WTC11 (cell line): ENCODE results near the gene ARHGEF12.

Source experiments
- CBFB ChIP-seq: sonication (generic); formaldehyde crosslinking; IDR thresholded peaks from 2 replicates; pipeline ENCODE4 v1.8.1; 2022; ENCODE audit warnings: mild to moderate bottlenecking, low read depth, missing genetic modification reagents
- CREM ChIP-seq: sonication (generic); formaldehyde crosslinking; IDR thresholded peaks from 2 replicates; pipeline ENCODE4 v1.8.1; 2022; ENCODE audit warnings: mild to moderate bottlenecking, missing genetic modification reagents, moderate library complexity
- NFYB ChIP-seq: sonication (generic); formaldehyde crosslinking; conservative IDR thresholded peaks from 2 replicates; pipeline ENCODE4 v1.8.0; 2022; ENCODE audit warnings: low read depth, missing genetic modification reagents
- NR2C2 ChIP-seq: sonication (generic); formaldehyde crosslinking; IDR thresholded peaks from 2 replicates; pipeline ENCODE4 v1.8.0; 2022; ENCODE audit warnings: mild to moderate bottlenecking, missing genetic modification reagents
- NR3C1 ChIP-seq: sonication (generic); formaldehyde crosslinking; conservative IDR thresholded peaks from 2 replicates; pipeline ENCODE4 v1.8.1; 2023; ENCODE audit warnings: low read depth, mild to moderate bottlenecking, missing genetic modification reagents
- ZNF232 ChIP-seq: sonication (generic); formaldehyde crosslinking; IDR thresholded peaks from 2 replicates; pipeline ENCODE4 v1.8.0; 2022; ENCODE audit warnings: mild to moderate bottlenecking, missing genetic modification reagents
- TF ChIP-seq, protein P1 (sequence below): fragments of 200-600 bp; IDR thresholded peaks from 2 replicates; pipeline ENCODE4 v1.8.0; 2022; ENCODE audit warnings: antibody characterized with exemption
- TF ChIP-seq, protein P2 (sequence below): sonication (generic); formaldehyde crosslinking; IDR thresholded peaks from 2 replicates; pipeline ENCODE4 v1.8.0; 2022; ENCODE audit warnings: mild to moderate bottlenecking, missing genetic modification reagents
- TF ChIP-seq, protein P3 (sequence below): sonication (generic); formaldehyde crosslinking; IDR thresholded peaks from 2 replicates; pipeline ENCODE4 v1.8.0; 2022; ENCODE audit warnings: mild to moderate bottlenecking, missing genetic modification reagents
- TF ChIP-seq, protein P4 (sequence below): sonication (generic); formaldehyde crosslinking; IDR thresholded peaks from 2 replicates; pipeline ENCODE4 v1.8.1; 2023; ENCODE audit warnings: mild to moderate bottlenecking, missing genetic modification reagents
- TF ChIP-seq, protein P5 (sequence below): sonication (generic); formaldehyde crosslinking; IDR thresholded peaks from 2 replicates; pipeline ENCODE4 v1.8.0; 2023; ENCODE audit warnings: mild to moderate bottlenecking, missing genetic modification reagents

DNA sequence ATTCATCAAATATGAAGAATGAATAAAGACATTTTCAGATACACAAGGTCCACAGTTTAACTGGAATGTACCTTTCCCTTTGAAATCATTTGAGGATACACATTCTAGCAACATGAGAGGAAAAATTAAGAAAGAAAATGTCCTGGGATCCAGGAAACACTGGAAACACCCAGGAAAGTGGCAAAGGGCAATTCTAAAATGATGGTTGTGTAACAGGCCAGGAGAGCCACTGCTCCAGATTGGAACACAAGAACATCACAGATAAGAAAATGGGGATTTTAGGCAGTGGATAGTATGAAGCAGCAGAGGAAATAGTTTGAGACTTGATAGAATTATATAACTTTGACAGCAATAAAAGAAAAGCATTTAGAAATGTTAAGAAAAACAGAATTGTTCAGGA lies 119.3 kb downstream of the ARHGEF12 start:
- no peak for TF ChIP-seq NR3C1 (CRISPR knock-in tag)
- TF ChIP-seq, protein P1, sequence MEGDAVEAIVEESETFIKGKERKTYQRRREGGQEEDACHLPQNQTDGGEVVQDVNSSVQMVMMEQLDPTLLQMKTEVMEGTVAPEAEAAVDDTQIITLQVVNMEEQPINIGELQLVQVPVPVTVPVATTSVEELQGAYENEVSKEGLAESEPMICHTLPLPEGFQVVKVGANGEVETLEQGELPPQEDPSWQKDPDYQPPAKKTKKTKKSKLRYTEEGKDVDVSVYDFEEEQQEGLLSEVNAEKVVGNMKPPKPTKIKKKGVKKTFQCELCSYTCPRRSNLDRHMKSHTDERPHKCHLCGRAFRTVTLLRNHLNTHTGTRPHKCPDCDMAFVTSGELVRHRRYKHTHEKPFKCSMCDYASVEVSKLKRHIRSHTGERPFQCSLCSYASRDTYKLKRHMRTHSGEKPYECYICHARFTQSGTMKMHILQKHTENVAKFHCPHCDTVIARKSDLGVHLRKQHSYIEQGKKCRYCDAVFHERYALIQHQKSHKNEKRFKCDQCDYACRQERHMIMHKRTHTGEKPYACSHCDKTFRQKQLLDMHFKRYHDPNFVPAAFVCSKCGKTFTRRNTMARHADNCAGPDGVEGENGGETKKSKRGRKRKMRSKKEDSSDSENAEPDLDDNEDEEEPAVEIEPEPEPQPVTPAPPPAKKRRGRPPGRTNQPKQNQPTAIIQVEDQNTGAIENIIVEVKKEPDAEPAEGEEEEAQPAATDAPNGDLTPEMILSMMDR: no peak
- no peak for TF ChIP-seq NR2C2 (CRISPR knock-in tag)
- TF ChIP-seq ZNF232 (CRISPR knock-in tag): no peak
- TF ChIP-seq, protein P2, sequence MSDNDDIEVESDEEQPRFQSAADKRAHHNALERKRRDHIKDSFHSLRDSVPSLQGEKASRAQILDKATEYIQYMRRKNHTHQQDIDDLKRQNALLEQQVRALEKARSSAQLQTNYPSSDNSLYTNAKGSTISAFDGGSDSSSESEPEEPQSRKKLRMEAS (CRISPR knock-in tag): no peak
- TF ChIP-seq, protein P3, sequence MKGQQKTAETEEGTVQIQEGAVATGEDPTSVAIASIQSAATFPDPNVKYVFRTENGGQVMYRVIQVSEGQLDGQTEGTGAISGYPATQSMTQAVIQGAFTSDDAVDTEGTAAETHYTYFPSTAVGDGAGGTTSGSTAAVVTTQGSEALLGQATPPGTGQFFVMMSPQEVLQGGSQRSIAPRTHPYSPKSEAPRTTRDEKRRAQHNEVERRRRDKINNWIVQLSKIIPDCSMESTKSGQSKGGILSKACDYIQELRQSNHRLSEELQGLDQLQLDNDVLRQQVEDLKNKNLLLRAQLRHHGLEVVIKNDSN: no peak
- no peak for TF ChIP-seq CREM (CRISPR knock-in tag)
- no peak for TF ChIP-seq CBFB (CRISPR knock-in tag)
- TF ChIP-seq, protein P4, sequence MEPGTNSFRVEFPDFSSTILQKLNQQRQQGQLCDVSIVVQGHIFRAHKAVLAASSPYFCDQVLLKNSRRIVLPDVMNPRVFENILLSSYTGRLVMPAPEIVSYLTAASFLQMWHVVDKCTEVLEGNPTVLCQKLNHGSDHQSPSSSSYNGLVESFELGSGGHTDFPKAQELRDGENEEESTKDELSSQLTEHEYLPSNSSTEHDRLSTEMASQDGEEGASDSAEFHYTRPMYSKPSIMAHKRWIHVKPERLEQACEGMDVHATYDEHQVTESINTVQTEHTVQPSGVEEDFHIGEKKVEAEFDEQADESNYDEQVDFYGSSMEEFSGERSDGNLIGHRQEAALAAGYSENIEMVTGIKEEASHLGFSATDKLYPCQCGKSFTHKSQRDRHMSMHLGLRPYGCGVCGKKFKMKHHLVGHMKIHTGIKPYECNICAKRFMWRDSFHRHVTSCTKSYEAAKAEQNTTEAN (CRISPR knock-in tag): no peak
- TF ChIP-seq, protein P5, sequence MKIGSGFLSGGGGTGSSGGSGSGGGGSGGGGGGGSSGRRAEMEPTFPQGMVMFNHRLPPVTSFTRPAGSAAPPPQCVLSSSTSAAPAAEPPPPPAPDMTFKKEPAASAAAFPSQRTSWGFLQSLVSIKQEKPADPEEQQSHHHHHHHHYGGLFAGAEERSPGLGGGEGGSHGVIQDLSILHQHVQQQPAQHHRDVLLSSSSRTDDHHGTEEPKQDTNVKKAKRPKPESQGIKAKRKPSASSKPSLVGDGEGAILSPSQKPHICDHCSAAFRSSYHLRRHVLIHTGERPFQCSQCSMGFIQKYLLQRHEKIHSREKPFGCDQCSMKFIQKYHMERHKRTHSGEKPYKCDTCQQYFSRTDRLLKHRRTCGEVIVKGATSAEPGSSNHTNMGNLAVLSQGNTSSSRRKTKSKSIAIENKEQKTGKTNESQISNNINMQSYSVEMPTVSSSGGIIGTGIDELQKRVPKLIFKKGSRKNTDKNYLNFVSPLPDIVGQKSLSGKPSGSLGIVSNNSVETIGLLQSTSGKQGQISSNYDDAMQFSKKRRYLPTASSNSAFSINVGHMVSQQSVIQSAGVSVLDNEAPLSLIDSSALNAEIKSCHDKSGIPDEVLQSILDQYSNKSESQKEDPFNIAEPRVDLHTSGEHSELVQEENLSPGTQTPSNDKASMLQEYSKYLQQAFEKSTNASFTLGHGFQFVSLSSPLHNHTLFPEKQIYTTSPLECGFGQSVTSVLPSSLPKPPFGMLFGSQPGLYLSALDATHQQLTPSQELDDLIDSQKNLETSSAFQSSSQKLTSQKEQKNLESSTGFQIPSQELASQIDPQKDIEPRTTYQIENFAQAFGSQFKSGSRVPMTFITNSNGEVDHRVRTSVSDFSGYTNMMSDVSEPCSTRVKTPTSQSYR (CRISPR knock-in tag): no peak
- TF ChIP-seq NFYB (CRISPR knock-in tag): no peak
